ENCODE measurements around the gene UROD. TPM values are rescaled to one million over a fixed set of nuclear protein-coding genes. Genes with fewer than 3 reads are reported as not detected.
A peak's percentile ranks its signal among the peaks of the same experiment; 100 is the strongest.
"Not testable (repeated sequence)": the region's sequence is repeated elsewhere in the genome, so short reads cannot be mapped to it uniquely, and the experiment has no call there.

Gene UROD
- total RNA-seq, 4 donors from 2014 or later = 94.5 to 137 (median 99.3) TPM

DNA sequence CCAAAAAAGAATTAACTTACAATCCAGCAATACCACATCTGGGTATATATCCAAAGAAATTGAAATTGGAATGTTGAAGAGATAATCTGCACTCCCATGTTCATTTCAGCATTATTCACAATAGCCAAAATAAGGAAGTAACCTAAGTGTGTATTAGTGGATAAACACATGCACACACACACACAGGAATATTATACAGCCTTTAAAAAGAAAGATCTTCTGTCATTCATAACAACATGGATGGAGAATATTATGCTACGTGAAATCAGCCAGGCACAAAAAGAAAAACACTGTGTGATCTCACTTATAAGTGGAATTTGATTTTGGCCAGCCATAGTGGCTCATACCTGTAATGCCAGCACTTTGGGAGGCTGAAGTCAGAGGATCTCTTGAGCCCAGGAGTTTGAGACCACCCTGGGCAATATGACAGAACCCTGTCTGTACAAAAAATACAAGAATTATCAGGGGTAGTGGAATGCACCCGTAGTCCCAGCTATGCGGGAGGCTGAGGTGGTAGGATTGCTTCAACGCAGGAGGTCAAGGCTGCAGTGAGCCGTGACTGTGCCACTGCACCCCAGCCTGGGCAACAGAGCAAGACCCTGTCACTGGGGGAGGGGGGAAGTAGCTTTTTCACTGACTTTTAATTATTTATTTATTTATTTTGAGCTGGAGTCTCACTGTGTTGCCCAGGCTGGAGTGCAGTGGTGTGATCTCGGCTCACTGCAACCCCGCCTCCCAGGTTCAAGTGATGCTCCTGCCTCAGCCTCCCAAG, 16.4 kb upstream of the UROD start:
- no peaks in the 10 kb centered on the region for H3K36me3 ChIP-seq
- DNase-seq = no peak
- peaks cover 4 to 7% of the 10 kb centered on the region in 2 donors for H3K4me1 ChIP-seq
- 82 to 92% methylated on average over 7 of the region's 7 CpGs for WGBS, 2 donors
- intact Hi-C loops (cut with DNase I) = no loop called here
- TF ChIP-seq, protein P1, sequence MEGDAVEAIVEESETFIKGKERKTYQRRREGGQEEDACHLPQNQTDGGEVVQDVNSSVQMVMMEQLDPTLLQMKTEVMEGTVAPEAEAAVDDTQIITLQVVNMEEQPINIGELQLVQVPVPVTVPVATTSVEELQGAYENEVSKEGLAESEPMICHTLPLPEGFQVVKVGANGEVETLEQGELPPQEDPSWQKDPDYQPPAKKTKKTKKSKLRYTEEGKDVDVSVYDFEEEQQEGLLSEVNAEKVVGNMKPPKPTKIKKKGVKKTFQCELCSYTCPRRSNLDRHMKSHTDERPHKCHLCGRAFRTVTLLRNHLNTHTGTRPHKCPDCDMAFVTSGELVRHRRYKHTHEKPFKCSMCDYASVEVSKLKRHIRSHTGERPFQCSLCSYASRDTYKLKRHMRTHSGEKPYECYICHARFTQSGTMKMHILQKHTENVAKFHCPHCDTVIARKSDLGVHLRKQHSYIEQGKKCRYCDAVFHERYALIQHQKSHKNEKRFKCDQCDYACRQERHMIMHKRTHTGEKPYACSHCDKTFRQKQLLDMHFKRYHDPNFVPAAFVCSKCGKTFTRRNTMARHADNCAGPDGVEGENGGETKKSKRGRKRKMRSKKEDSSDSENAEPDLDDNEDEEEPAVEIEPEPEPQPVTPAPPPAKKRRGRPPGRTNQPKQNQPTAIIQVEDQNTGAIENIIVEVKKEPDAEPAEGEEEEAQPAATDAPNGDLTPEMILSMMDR (IDR thresholded peaks at IDR 0.05) = no peak
- TF ChIP-seq POLR2A (IDR thresholded peaks at IDR 0.05) = no peak
- H3K9me3 ChIP-seq = no peaks in the 10 kb centered on the region
- no peak overlapping the region for H3K4me3 ChIP-seq (replicated peaks in 1 of 3)
- no peak overlapping the region for H3K27ac ChIP-seq
- H3K27me3 ChIP-seq = no peaks in the 10 kb centered on the region

DNA sequence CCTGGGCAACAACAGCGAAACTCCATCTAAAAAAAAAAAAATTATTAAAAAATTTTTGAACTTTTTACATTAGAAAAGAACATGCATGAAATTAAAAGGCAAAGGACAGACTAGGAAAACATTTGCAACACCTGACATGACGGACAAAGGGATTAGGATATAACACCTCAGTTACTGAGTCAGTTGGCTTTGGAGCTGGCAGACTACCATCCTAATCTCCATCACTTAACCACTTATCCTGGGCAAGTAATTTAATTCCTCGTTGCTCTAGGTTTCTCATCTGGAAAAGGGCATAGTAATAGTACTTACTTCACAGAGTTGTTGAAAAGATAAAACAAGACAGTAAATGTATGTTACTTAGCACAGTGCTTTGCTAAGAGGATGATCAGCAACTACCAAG, 12.8 kb upstream of the UROD start:
- Histone ChIP-seq H3K9me3 (no peaks in the 10 kb centered on the region), H3K4me1 (peaks cover 10 to 28% of the 10 kb centered on the region in 2 donors), H3K4me3 (replicated peaks in 1 of 3) (no peak overlapping the region), H3K27me3 (no peaks in the 10 kb centered on the region), H3K36me3 (peaks cover 13 to 16% of the 10 kb centered on the region in 2 donors), H3K27ac (no peak overlapping the region)
- 85 to 86% methylated on average over 3 of the region's 3 CpGs for WGBS, 2 donors
- no peak for TF ChIP-seq POLR2A (IDR thresholded peaks at IDR 0.05)
- TF ChIP-seq, protein P1 (IDR thresholded peaks at IDR 0.05) = no peak
- no peak for DNase-seq
- intact Hi-C loops (cut with DNase I) = no loop called here

DNA sequence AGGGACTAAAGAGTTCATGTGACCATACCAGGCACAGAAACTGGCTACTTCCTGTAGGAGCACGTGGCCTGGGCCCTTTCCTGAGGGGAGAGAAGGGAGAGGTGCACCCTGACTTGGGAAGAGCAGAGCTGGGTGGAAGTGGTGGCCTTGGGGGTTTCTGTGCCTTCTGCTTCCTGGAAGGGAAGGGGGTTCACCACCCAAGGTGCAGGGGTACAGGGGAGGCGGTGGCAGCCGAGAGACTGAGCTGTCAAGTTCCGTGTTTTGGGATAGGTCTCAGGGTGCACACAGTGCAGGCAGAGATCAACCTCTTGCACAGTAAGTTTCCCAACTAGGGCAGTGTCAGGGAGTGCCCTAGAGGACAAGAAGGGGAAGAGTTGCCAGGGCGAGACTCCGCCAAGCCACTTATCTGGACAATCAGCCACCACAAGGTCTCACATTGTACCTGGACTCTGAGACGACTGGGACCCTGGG, 11.0 kb upstream of the UROD start:
- peak overlapping the region in 2 of 3 donors; percentile 21 to 68 for H3K27ac ChIP-seq
- no peak overlapping the region for H3K4me3 ChIP-seq (replicated peaks in 1 of 3)
- intact Hi-C loops (cut with DNase I) = no loop called here
- H3K27me3 ChIP-seq = no peaks in the 10 kb centered on the region
- peaks cover 10 to 28% of the 10 kb centered on the region in 2 donors for H3K4me1 ChIP-seq
- TF ChIP-seq, protein P1 (IDR thresholded peaks at IDR 0.05) = peak in 1 of 6 experiments; percentile 23
- no peak for TF ChIP-seq POLR2A (IDR thresholded peaks at IDR 0.05)
- peaks cover 32 to 34% of the 10 kb centered on the region in 2 donors for H3K36me3 ChIP-seq
- H3K9me3 ChIP-seq = no peaks in the 10 kb centered on the region
- 65 to 73% methylated on average over 7 of the region's 7 CpGs for WGBS, 2 donors
- peak; percentile 65 to 68 for DNase-seq

DNA sequence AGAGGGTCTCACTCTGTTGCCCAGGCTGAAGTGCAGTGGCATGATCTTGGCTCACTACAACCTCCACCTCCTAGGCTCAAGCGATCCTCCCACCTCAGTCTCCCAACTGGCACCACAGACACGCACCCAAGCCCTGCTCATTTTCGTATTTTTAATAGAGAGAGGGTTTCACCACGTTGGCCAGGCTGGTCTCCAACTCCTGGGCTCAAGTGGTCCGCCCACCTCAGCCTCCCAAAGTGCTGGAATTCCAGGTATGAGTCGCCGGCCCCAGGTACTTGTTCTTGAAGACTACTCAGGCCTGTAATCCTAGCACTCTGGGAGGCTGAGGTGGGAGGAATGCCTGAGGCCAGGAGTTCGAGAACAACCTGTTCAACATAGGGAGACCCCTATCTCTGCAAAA, 10.5 kb upstream of the UROD start:
- H3K27me3 ChIP-seq; intact Hi-C loops (cut with DNase I); H3K9me3 ChIP-seq; H3K4me3 ChIP-seq (replicated peaks in 1 of 3): not testable (repeated sequence)
- Histone ChIP-seq H3K27ac (peak overlapping the region in 1 of 3 donors; percentile 68), H3K4me1 (peaks cover 10 to 28% of the 10 kb centered on the region in 2 donors), H3K36me3 (peaks cover 37 to 40% of the 10 kb centered on the region in 2 donors)
- WGBS, 2 donors = 84 to 87% methylated on average over 8 of the region's 8 CpGs
- DNase-seq = peak in 1 of 2 donors; percentile 30

DNA sequence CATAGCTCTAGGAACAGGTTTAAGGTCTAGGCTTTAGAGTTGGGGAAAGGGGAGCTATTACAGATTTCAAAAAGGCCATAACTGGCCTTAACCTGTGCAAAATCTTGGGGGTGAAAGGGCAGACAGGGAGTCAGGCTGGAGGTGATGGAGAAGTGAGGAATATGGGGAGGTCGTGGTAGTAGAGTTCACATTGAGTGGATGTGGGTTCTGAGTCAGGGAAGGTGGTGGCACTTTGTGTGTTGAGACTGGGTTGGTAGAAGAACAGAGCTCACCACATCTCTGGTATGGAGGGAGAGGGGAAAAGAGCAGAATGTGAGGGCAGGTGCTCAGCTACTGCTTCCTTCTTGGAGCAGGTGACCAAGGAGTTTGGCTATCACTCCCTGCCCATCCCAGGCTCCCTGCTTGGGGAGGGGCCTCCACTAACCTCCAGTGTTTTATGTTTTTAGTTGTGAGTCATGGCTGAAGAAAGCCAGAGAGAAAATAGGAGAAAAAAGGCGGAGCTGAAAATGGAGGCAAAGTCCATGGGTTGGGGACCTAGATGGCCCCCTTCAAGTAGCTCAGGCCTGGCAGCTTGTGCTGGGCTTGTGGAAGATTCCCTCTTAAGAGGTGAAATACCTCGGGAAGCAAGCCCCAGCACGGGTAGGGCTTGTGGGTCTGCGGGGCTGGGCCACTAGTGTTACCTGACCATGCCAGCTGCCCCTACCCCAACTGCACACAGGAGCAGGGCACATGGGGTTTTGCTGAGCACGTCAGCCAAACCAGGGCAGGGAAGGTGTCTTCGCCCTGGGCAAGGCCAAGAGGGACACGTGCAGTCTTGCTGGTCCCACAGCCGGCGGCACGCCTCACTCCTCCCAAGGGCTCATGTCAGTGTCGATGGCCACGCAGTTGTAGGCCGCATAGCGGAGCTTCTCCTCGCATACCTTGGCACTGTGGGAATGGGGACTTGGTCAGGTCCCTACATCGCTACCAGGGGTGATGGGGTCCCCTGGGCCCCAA, 9.1 kb upstream of the UROD start:
- Histone ChIP-seq H3K27ac (peak overlapping the region in 1 of 3 donors; percentile 32), H3K9me3 (no peaks in the 10 kb centered on the region), H3K36me3 (peaks cover 51 to 53% of the 10 kb centered on the region in 2 donors), H3K4me3 (replicated peaks in 1 of 3) (no peak overlapping the region), H3K4me1 (peaks cover 10 to 28% of the 10 kb centered on the region in 2 donors), H3K27me3 (no peaks in the 10 kb centered on the region)
- 89 to 95% methylated on average over 14 to 16 of the region's 17 CpGs for WGBS, 2 donors
- TF ChIP-seq, protein P1 (IDR thresholded peaks at IDR 0.05) = no peak
- TF ChIP-seq POLR2A (IDR thresholded peaks at IDR 0.05) = no peak
- intact Hi-C loops (cut with DNase I) = no loop called here
- DNase-seq = no peak
